ENCODE data around the gene ZNF700.

- TF ChIP-seq, protein P1, sequence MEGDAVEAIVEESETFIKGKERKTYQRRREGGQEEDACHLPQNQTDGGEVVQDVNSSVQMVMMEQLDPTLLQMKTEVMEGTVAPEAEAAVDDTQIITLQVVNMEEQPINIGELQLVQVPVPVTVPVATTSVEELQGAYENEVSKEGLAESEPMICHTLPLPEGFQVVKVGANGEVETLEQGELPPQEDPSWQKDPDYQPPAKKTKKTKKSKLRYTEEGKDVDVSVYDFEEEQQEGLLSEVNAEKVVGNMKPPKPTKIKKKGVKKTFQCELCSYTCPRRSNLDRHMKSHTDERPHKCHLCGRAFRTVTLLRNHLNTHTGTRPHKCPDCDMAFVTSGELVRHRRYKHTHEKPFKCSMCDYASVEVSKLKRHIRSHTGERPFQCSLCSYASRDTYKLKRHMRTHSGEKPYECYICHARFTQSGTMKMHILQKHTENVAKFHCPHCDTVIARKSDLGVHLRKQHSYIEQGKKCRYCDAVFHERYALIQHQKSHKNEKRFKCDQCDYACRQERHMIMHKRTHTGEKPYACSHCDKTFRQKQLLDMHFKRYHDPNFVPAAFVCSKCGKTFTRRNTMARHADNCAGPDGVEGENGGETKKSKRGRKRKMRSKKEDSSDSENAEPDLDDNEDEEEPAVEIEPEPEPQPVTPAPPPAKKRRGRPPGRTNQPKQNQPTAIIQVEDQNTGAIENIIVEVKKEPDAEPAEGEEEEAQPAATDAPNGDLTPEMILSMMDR (IDR thresholded peaks at IDR 0.05; ENCODE audit: low read depth, low read length, poor library complexity, severe bottlenecking) = no peak
- TF ChIP-seq EZH2phosphoT487 (IDR thresholded peaks at IDR 0.05; ENCODE audit: borderline replicate concordance, low read length) = no peak
These were observed 19.7 kb downstream of the ZNF700 start for GRCh38 chr19:11944656-11945055.
